Subcutaneous adipose tissue (tissue), 4 donors: ENCODE results near the gene NTSR1. TPM values are rescaled to one million over a fixed set of nuclear protein-coding genes. Genes with fewer than 3 reads are reported as not detected.

Experiments
- CTCF ChIP-seq: fragments of 450-650 bp; IDR thresholded peaks from one replicate; pipeline ENCODE4 v1.5.1; 2016; ENCODE audit warnings: low read depth, mild to moderate bottlenecking, control low read depth, antibody characterized with exemption, moderate library complexity
- total RNA-seq, 4 donors: library from RNA; depleted of rRNA; stranded (reverse); fragments of >200 nt; gene quantifications; one replicate each; pipeline ENCODE4 v1.1.0, GENCODE V29; 2016

The NTSR1 gene
- total RNA-seq, 4 donors from 2014 or later: 0.16 TPM; not detected in 3

GRCh38 chr20:62788607-62789006 is 80.0 kb downstream of the NTSR1 start:
- TF ChIP-seq CTCF: no peak

GRCh38 chr20:62790075-62790474 is 81.4 kb downstream of the NTSR1 start:
- no peak for TF ChIP-seq CTCF

- no peak for TF ChIP-seq CTCF
These were observed 82.9 kb downstream of the NTSR1 start for GRCh38 chr20:62791301-62792181.

- no peak for TF ChIP-seq CTCF
These were observed 83.7 kb downstream of the NTSR1 start for GRCh38 chr20:62792182-62792939.

- no peak for TF ChIP-seq CTCF
These were observed 84.5 kb downstream of the NTSR1 start for GRCh38 chr20:62792940-62793756.

GRCh38 chr20:62793757-62794006 is 85.0 kb downstream of the NTSR1 start:
- TF ChIP-seq CTCF: no peak
